DMS153 (cell line): ENCODE measurements around the gene CFAP74.

Experiments used
- DNase-seq: peaks from one replicate; lab custom pipeline; 2025; lab: John Stamatoyannopoulos, UW

CFAP74 gene

GRCh38 chr1:1917995-1918900, 85.3 kb downstream of the CFAP74 start:
- DNase-seq, result no peak

- DNase-seq, result no peak
Observed at GRCh38 chr1:1917304-1917976, 86.1 kb downstream of the CFAP74 start.

- DNase-seq, result no peak
Observed at GRCh38 chr1:1916851-1917251, 86.7 kb downstream of the CFAP74 start.

GRCh38 chr1:1915911-1916840, 87.4 kb downstream of the CFAP74 start:
- DNase-seq, result no peak

GRCh38 chr1:1914971-1915692, 88.5 kb downstream of the CFAP74 start, which contains the start of gene CALML6:
Gene CALML6, plus strand, starts transcription at chr1:1915260. Its CDS starts 21 bp downstream, at chr1:1915281.
- no peak for DNase-seq

GRCh38 chr1:1914101-1914970, 89.2 kb downstream of the CFAP74 start:
- DNase-seq, result no peak

- DNase-seq, result no peak
Observed at GRCh38 chr1:1911350-1912041, 92.1 kb downstream of the CFAP74 start.

- DNase-seq, result no peak
Observed at GRCh38 chr1:1910651-1911331, 92.8 kb downstream of the CFAP74 start.

- no peak for DNase-seq
Observed at GRCh38 chr1:1910033-1910465, 93.5 kb downstream of the CFAP74 start.

- no peak for DNase-seq
Observed at GRCh38 chr1:1908506-1908791, 95.1 kb downstream of the CFAP74 start.

- DNase-seq, result peak; percentile 98
Observed at GRCh38 chr1:1907098-1907736, 96.4 kb downstream of the CFAP74 start.

GRCh38 chr1:1906185-1907097, 97.1 kb downstream of the CFAP74 start:
- DNase-seq, result peak; percentile 84

GRCh38 chr1:1903224-1903623, 100.4 kb downstream of the CFAP74 start:
- no peak for DNase-seq

- no peak for DNase-seq
Observed at GRCh38 chr1:1901641-1902294, 101.8 kb downstream of the CFAP74 start.

GRCh38 chr1:1900883-1901640, 102.5 kb downstream of the CFAP74 start:
- DNase-seq, result no peak

GRCh38 chr1:1899967-1900327, 103.6 kb downstream of the CFAP74 start:
- DNase-seq, result no peak
